WTC11 (cell line): ENCODE results near the gene PAPSS1. TPM values are rescaled to one million over a fixed set of nuclear protein-coding genes. Genes with fewer than 3 reads are reported as not detected.

Source experiments
- ATAC-seq: fragments of 200-7000 bp; cut with Tn5 transposase; 2 replicates; pipeline ENCODE4 v1.10.0; 2021; ENCODE audit warnings: mild to moderate bottlenecking, moderate library complexity
- CTCF ChIA-PET: fragments of 300-600 bp; sonication (Branson Sonifier 250); formaldehyde crosslinking; loops from one replicate; lab custom pipeline; 2021; ENCODE audit warnings: antibody characterized with exemption; lab: Charles Lee
- POLR2A ChIA-PET: fragments of 350-600 bp; sonication (Branson Sonifier 250); formaldehyde crosslinking; loops from one replicate; lab custom pipeline; 2021; ENCODE audit warnings: antibody characterized with exemption; lab: Charles Lee
- DNase-seq: peaks from one replicate; pipeline ENCODE4 v3.0.0; 2021; ENCODE audit warnings: low spot score
- H3K27ac Mint-ChIP-seq: 2 replicates; pipeline ENCODE4 v1.8.0; 2021; ENCODE audit warnings: mixed read lengths
- H3K27me3 Mint-ChIP-seq: 2 replicates; pipeline ENCODE4 v1.8.0; 2021; ENCODE audit warnings: low read depth, mild to moderate bottlenecking, moderate library complexity, mixed read lengths
- H3K36me3 Mint-ChIP-seq: 2 replicates; pipeline ENCODE4 v1.8.0; 2021; ENCODE audit warnings: mixed read lengths
- H3K4me1 Mint-ChIP-seq: 2 replicates; pipeline ENCODE4 v1.8.0; 2022; ENCODE audit warnings: mixed read lengths
- H3K4me3 Mint-ChIP-seq: 2 replicates; pipeline ENCODE4 v1.8.0; 2021; ENCODE audit warnings: mild to moderate bottlenecking, moderate library complexity, mixed read lengths
- H3K9me3 Mint-ChIP-seq: 2 replicates; pipeline ENCODE4 v1.8.0; 2021; ENCODE audit warnings: mixed read lengths
- ATF3 ChIP-seq: sonication (generic); formaldehyde crosslinking; conservative IDR thresholded peaks from 2 replicates; pipeline ENCODE4 v1.8.1; 2022; ENCODE audit warnings: mild to moderate bottlenecking, missing genetic modification reagents
- E2F1 ChIP-seq: sonication (generic); formaldehyde crosslinking; IDR thresholded peaks from 2 replicates; pipeline ENCODE4 v1.8.0; 2022; ENCODE audit warnings: mild to moderate bottlenecking, missing genetic modification reagents
- ERG ChIP-seq: fragments of 250-450 bp; sonication (Bioruptor Pico); IDR thresholded peaks from 2 replicates; pipeline ENCODE4 v1.8.0; 2021; ENCODE audit warnings: mild to moderate bottlenecking
- ETV6 ChIP-seq: sonication (generic); formaldehyde crosslinking; IDR thresholded peaks from 2 replicates; pipeline ENCODE4 v1.8.1; 2022; ENCODE audit warnings: mild to moderate bottlenecking, missing genetic modification reagents
- FOXJ3 ChIP-seq: sonication (generic); formaldehyde crosslinking; IDR thresholded peaks from 2 replicates; pipeline ENCODE4 v1.9.0; 2021; ENCODE audit warnings: missing genetic modification reagents, mild to moderate bottlenecking, borderline replicate concordance
- GRHL2 ChIP-seq: fragments of 250-450 bp; sonication (Bioruptor Pico); IDR thresholded peaks from 2 replicates; pipeline ENCODE4 v1.8.0; 2022; ENCODE audit warnings: mild to moderate bottlenecking, moderate library complexity; ENCODE audit not compliant: insufficient replicate concordance, severe bottlenecking
- KAT7 ChIP-seq: sonication (generic); formaldehyde crosslinking; IDR thresholded peaks from 2 replicates; pipeline ENCODE4 v1.8.1; 2023; ENCODE audit warnings: missing genetic modification reagents, mild to moderate bottlenecking, borderline replicate concordance
- MYBL2 ChIP-seq: sonication (generic); formaldehyde crosslinking; IDR thresholded peaks from 2 replicates; pipeline ENCODE4 v1.8.1; 2023; ENCODE audit warnings: mild to moderate bottlenecking, moderate library complexity, missing genetic modification reagents
- NR1H2 ChIP-seq: sonication (generic); formaldehyde crosslinking; IDR thresholded peaks from 2 replicates; pipeline ENCODE4 v1.9.0; 2021; ENCODE audit warnings: mild to moderate bottlenecking, moderate library complexity, missing genetic modification reagents
- SMAD3 ChIP-seq: sonication (generic); formaldehyde crosslinking; IDR thresholded peaks from 2 replicates; pipeline ENCODE4 v1.8.0; 2022; ENCODE audit warnings: missing genetic modification reagents, mild to moderate bottlenecking, borderline replicate concordance
- SMAD4 ChIP-seq: sonication (generic); formaldehyde crosslinking; IDR thresholded peaks from 2 replicates; pipeline ENCODE4 v1.8.0; 2022; ENCODE audit warnings: mild to moderate bottlenecking, missing genetic modification reagents
- SOX15 ChIP-seq: fragments of 250-450 bp; sonication (Bioruptor Pico); IDR thresholded peaks from 2 replicates; pipeline ENCODE4 v1.9.0; 2021; ENCODE audit warnings: mild to moderate bottlenecking
- SP1 ChIP-seq: sonication (generic); formaldehyde crosslinking; conservative IDR thresholded peaks from 2 replicates; pipeline ENCODE4 v1.8.1; 2022; ENCODE audit warnings: missing genetic modification reagents
- USF1 ChIP-seq: sonication (generic); formaldehyde crosslinking; IDR thresholded peaks from 2 replicates; pipeline ENCODE4 v1.8.0; 2022; ENCODE audit warnings: mild to moderate bottlenecking, missing genetic modification reagents
- ZBTB43 ChIP-seq: sonication (generic); formaldehyde crosslinking; IDR thresholded peaks from 2 replicates; pipeline ENCODE4 v1.8.1; 2023; ENCODE audit warnings: mild to moderate bottlenecking, missing genetic modification reagents
- ZNF396 ChIP-seq: fragments of 250-450 bp; sonication (Bioruptor Pico); IDR thresholded peaks from 2 replicates; pipeline ENCODE4 v1.8.0; 2021; ENCODE audit warnings: mild to moderate bottlenecking, moderate library complexity, borderline replicate concordance
- ZNF512 ChIP-seq: sonication (generic); formaldehyde crosslinking; IDR thresholded peaks from 2 replicates; pipeline ENCODE4 v1.8.1; 2022; ENCODE audit warnings: missing genetic modification reagents, borderline replicate concordance
- total RNA-seq: library from RNA; stranded (reverse); gene quantifications from 3 replicates; pipeline ENCODE4 v1.2.3, GENCODE V29; 2021
- TF ChIP-seq, protein P1 (sequence below): sonication (generic); formaldehyde crosslinking; IDR thresholded peaks from 2 replicates; pipeline ENCODE4 v1.8.0; 2022; ENCODE audit warnings: mild to moderate bottlenecking, missing genetic modification reagents
- TF ChIP-seq, protein P2 (sequence below): sonication (generic); formaldehyde crosslinking; IDR thresholded peaks from 2 replicates; pipeline ENCODE4 v1.8.1; 2023; ENCODE audit warnings: mild to moderate bottlenecking, missing genetic modification reagents, moderate library complexity

The PAPSS1 gene
- total RNA-seq, 1 experiment from 2014 or later: 62.9 TPM

GRCh38 chr4:107740950-107741701, 21.1 kb upstream of the PAPSS1 start:
- ChIA-PET POLR2A (no interaction called here), CTCF (interaction anchor here (1.0 kb wide), 1 partner anchor 17 kb away, joined by 5 read pairs; no protein-coding TSS in a partner anchor)
- Mint-ChIP-seq H3K27me3 (peaks cover 3% of the 10 kb centered on the region; the same call in 1 of the 2 replicates), H3K4me3 (no peak overlapping the region), H3K4me1 (peaks cover 17% of the 10 kb centered on the region), H3K36me3 (peaks cover 14% of the 10 kb centered on the region), H3K9me3 (peaks cover 32% of the 10 kb centered on the region), H3K27ac (no peak overlapping the region)
- DNase-seq (no peak), ATAC-seq (no peak)
- TF ChIP-seq SMAD3 (CRISPR knock-in tag) (no peak), ZNF396 (CRISPR knock-in tag) (no peak), ZNF512 (CRISPR knock-in tag) (no peak), FOXJ3 (CRISPR knock-in tag) (no peak), SOX15 (CRISPR knock-in tag) (no peak), E2F1 (CRISPR knock-in tag) (no peak), ETV6 (CRISPR knock-in tag) (no peak), USF1 (CRISPR knock-in tag) (no peak), NR1H2 (CRISPR knock-in tag) (no peak), SMAD4 (CRISPR knock-in tag) (no peak), MYBL2 (CRISPR knock-in tag) (no peak), ATF3 (no peak), ZBTB43 (CRISPR knock-in tag) (no peak), GRHL2 (no peak), ERG (no peak), SP1 (CRISPR knock-in tag) (no peak), KAT7 (CRISPR knock-in tag) (no peak)
- TF ChIP-seq, protein P1, sequence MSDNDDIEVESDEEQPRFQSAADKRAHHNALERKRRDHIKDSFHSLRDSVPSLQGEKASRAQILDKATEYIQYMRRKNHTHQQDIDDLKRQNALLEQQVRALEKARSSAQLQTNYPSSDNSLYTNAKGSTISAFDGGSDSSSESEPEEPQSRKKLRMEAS (CRISPR knock-in tag): no peak
- TF ChIP-seq, protein P2, sequence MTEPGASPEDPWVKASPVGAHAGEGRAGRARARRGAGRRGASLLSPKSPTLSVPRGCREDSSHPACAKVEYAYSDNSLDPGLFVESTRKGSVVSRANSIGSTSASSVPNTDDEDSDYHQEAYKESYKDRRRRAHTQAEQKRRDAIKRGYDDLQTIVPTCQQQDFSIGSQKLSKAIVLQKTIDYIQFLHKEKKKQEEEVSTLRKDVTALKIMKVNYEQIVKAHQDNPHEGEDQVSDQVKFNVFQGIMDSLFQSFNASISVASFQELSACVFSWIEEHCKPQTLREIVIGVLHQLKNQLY: no peak
